D721Med (cell line): Measurements from ENCODE around the gene SPG21.

Experiments
- DNase-seq: peaks from one replicate; pipeline ENCODE4 v3.0.0; 2011; ENCODE audit warnings: low spot score; ENCODE audit not compliant: insufficient read length
- FAIRE-seq: peaks from 2 replicates; lab custom pipeline; 2011; peaks lifted over from hg19 to GRCh38; lab: Jason Lieb, UNC
- CTCF ChIP-seq: IDR thresholded peaks from 2 replicates; pipeline ENCODE4 v1.5.1; 2012; ENCODE audit warnings: mild to moderate bottlenecking, control low read depth; ENCODE audit not compliant: insufficient read depth; ENCODE audit errors: missing control alignments

Gene SPG21

GRCh38 chr15:64954395-64954794, 35.3 kb downstream of the SPG21 start:
- FAIRE-seq (no peak), DNase-seq (no peak)
- TF ChIP-seq CTCF = no peak

- no peak for DNase-seq
- FAIRE-seq = no peak
- TF ChIP-seq CTCF = no peak
Measured at GRCh38 chr15:64951777-64952418, 37.8 kb downstream of the SPG21 start.

GRCh38 chr15:64950888-64951287, 38.8 kb downstream of the SPG21 start:
- no peak for FAIRE-seq
- TF ChIP-seq CTCF = no peak
- no peak for DNase-seq

GRCh38 chr15:64949383-64950186, 40.1 kb downstream of the SPG21 start:
- FAIRE-seq (no peak), DNase-seq (no peak)
- TF ChIP-seq CTCF = no peak

- FAIRE-seq (no peak), DNase-seq (no peak)
- no peak for TF ChIP-seq CTCF
Measured at GRCh38 chr15:64948916-64949315, 40.8 kb downstream of the SPG21 start.

GRCh38 chr15:64947211-64947610, 42.5 kb downstream of the SPG21 start:
- FAIRE-seq = no peak
- DNase-seq = no peak
- no peak for TF ChIP-seq CTCF

- FAIRE-seq = no peak
- TF ChIP-seq CTCF = no peak
- no peak for DNase-seq
Measured at GRCh38 chr15:64944961-64945360, 44.8 kb downstream of the SPG21 start.
